ENCODE measurements around the gene DDX41. TPM values are rescaled to one million over a fixed set of nuclear protein-coding genes. Genes with fewer than 3 reads are reported as not detected.

Gene DDX41
- total and polyA plus RNA-seq, 2 donors (not counting 1 experiment from before 2014, with no cell fraction given), result 110 to 168 TPM

- 38% methylated on average over 16 of the region's 18 CpGs for WGBS (ENCODE audit: insufficient coverage)
- intact Hi-C loops (cut with micrococcal nuclease), result no loop called here
- ATAC-seq (ENCODE audit: low read depth) (peak; percentile 62), DNase-seq (peak; percentile 56)
- peak overlapping the region in 1 of 2 donors; percentile 3 for H3K27ac ChIP-seq (ENCODE audit: low read length in 2 of 2)
- H3K4me1 ChIP-seq (ENCODE audit: control insufficient read depth in 2 of 2, insufficient read depth in 2 of 2, low read length in 2 of 2), result peaks cover 14 to 25% of the 10 kb centered on the region in 2 donors
- TF ChIP-seq, protein P1, sequence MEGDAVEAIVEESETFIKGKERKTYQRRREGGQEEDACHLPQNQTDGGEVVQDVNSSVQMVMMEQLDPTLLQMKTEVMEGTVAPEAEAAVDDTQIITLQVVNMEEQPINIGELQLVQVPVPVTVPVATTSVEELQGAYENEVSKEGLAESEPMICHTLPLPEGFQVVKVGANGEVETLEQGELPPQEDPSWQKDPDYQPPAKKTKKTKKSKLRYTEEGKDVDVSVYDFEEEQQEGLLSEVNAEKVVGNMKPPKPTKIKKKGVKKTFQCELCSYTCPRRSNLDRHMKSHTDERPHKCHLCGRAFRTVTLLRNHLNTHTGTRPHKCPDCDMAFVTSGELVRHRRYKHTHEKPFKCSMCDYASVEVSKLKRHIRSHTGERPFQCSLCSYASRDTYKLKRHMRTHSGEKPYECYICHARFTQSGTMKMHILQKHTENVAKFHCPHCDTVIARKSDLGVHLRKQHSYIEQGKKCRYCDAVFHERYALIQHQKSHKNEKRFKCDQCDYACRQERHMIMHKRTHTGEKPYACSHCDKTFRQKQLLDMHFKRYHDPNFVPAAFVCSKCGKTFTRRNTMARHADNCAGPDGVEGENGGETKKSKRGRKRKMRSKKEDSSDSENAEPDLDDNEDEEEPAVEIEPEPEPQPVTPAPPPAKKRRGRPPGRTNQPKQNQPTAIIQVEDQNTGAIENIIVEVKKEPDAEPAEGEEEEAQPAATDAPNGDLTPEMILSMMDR (IDR thresholded peaks at IDR 0.05), result no peak
- TF ChIP-seq EZH2 (IDR thresholded peaks at IDR 0.05; ENCODE audit: borderline replicate concordance, insufficient read depth, low read depth, low read length, poor library complexity, severe bottlenecking), result no peak
- H4K20me1 ChIP-seq (ENCODE audit: control insufficient read depth, insufficient read depth, low read length, poor library complexity, severe bottlenecking), result no peaks in the 10 kb centered on the region
- no peak overlapping the region for H3K9ac ChIP-seq (ENCODE audit: low read length)
- no peak overlapping the region for H3K4me3 ChIP-seq (ENCODE audit: control extremely low read depth in 1 of 5, extremely low read depth in 1 of 5, insufficient read depth in 1 of 5, low read depth in 2 of 5, low read length in 4 of 5)
- H3K4me3 Mint-ChIP-seq, result peak overlapping the region; percentile 34
- H3K4me2 ChIP-seq (replicated peaks; ENCODE audit: low read depth, low read length, poor library complexity, severe bottlenecking), result peak overlapping the region; percentile 19
- ChIA-PET POLR2A (interaction anchor here (1.0 kb wide), 1 partner anchor 31 kb away, joined by 3 read pairs; the partner anchor contains the start of gene DOK3), CTCF (interaction anchor here (0.6 to 2.7 kb wide), 6 partner anchors 22 to 145 kb away, joined by 3 to 12 read pairs (median 6); no protein-coding TSS in a partner anchor)
- H3K27me3 ChIP-seq (replicated peaks in 1 of 4; ENCODE audit: control extremely low read depth in 1 of 4, control insufficient read depth in 3 of 4, insufficient read depth in 4 of 4, low read length in 3 of 4), result peaks cover 0 to 5% (median 1%) of the 10 kb centered on the region in 4 experiments
- peak overlapping the region; percentile 81 for H3K27ac Mint-ChIP-seq
- H3K79me2 ChIP-seq (ENCODE audit: control insufficient read depth, insufficient read depth, low read length), result no peaks in the 10 kb centered on the region
- peaks cover 30% of the 10 kb centered on the region for H3K4me1 Mint-ChIP-seq
- H2AFZ ChIP-seq (ENCODE audit: insufficient read depth, low read depth, low read length, poor library complexity, severe bottlenecking), result peak overlapping the region; percentile 45
- H3K36me3 ChIP-seq (replicated peaks in 1 of 2; ENCODE audit: control extremely low read depth in 1 of 2, control insufficient read depth in 1 of 2, extremely low read depth in 1 of 2, insufficient read depth in 2 of 2, low read length in 1 of 2), result no peaks in the 10 kb centered on the region
- H3K27me3 Mint-ChIP-seq, result peaks cover 4% of the 10 kb centered on the region
- H3K9me3 ChIP-seq (ENCODE audit: control extremely low read depth in 1 of 3, control insufficient read depth in 2 of 3, insufficient read depth in 1 of 3, low read length in 2 of 3), result no peaks in the 10 kb centered on the region
- H3K9me3 Mint-ChIP-seq (ENCODE audit: insufficient read depth), result no peaks in the 10 kb centered on the region
Observed at GRCh38 chr5:177478711-177479646, 37.8 kb downstream of the DDX41 start.

Data from B cell (primary cell).